Stimulated activated CD4-positive, alpha-beta T cell treated with anti-CD3 and anti-CD28 coated beads, Interleukin-15, amount 100 ng/mL, for 48 hours (primary cell): ENCODE results near the gene KRTAP9-7.
"Not testable (repeated sequence)": the region's sequence is repeated elsewhere in the genome, so short reads cannot be mapped to it uniquely, and the experiment has no call there.

Experiments
- DNase-seq, 2 donors: peaks; one replicate each; pipeline ENCODE4 v3.0.0-alpha.2; 2020; ENCODE audit warnings: low read depth in 2 of 2

KRTAP9-7 gene

DNA sequence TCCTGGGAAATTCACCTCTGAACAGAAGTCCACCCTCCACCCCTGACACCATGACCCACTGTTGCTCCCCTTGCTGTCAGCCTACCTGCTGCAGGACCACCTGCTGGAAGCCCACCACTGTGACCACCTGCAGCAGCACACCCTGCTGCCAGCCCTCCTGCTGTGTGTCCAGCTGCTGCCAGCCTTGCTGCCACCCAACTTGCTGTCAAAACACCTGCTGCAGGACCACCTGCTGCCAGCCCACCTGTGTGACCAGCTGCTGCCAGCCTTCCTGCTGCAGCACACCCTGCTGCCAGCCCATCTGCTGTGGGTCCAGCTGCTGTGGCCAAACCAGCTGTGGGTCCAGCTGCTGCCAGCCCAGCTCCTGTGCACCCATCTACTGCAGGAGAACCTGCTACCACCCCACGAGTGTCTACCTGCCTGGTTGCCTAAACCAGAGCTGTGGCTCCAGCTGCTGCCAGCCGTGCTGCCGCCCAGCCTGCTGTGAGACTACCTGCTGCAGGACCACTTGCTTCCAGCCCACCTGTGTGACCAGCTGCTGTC lies at the start of gene KRTAP9-7:
Gene KRTAP9-7, plus strand, starts transcription at position 51 of the 543 bp plus-strand sequence. Its CDS starts 0 bp downstream, at position 51.
- not testable (repeated sequence) for DNase-seq

GRCh38 chr17:41226051-41226450 lies 49.4 kb upstream of the KRTAP9-7 start:
- DNase-seq, result no peak

DNA sequence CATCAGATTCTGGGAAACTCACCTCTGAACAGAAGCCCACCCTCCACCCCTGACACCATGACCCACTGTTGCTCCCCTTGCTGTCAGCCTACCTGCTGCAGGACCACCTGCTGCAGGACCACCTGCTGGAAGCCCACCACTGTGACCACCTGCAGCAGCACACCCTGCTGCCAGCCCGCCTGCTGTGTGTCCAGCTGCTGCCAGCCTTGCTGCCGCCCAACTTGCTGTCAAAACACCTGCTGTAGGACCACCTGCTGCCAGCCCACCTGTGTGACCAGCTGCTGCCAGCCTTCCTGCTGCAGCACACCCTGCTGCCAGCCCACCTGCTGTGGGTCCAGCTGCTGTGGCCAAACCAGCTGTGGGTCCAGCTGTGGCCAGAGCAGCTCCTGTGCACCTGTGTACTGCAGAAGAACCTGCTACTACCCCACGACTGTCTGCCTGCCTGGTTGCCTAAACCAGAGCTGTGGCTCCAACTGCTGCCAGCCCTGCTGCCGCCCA lies 48.9 kb upstream of the KRTAP9-7 start, which contains the start of gene KRTAP9-2:
Gene KRTAP9-2, plus strand, starts transcription at position 51 of the 498 bp plus-strand sequence. Its CDS starts 7 bp downstream, at position 58.
- DNase-seq, result not testable (repeated sequence)

GRCh38 chr17:41230094-41230493 lies 45.4 kb upstream of the KRTAP9-7 start:
- DNase-seq, result no peak

DNA sequence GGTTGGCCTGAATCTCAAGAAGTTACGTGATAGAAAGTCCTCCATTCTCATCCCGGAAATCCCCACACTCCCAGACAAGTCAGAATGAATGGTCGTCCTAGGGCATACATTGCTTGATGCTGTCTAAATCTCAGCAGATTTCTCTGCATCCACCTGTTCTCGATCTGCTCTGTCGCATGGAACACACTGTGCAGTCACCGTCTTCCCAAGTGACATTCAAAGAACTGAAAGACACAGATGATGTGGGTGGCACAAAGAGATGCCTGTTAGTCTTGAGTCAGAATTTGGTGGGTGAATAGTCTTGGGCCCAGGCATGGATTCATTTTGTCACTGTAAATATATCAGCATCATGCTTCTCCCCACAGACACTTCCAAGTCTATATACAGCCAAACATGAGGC lies 43.8 kb upstream of the KRTAP9-7 start:
- DNase-seq, result no peak

DNA sequence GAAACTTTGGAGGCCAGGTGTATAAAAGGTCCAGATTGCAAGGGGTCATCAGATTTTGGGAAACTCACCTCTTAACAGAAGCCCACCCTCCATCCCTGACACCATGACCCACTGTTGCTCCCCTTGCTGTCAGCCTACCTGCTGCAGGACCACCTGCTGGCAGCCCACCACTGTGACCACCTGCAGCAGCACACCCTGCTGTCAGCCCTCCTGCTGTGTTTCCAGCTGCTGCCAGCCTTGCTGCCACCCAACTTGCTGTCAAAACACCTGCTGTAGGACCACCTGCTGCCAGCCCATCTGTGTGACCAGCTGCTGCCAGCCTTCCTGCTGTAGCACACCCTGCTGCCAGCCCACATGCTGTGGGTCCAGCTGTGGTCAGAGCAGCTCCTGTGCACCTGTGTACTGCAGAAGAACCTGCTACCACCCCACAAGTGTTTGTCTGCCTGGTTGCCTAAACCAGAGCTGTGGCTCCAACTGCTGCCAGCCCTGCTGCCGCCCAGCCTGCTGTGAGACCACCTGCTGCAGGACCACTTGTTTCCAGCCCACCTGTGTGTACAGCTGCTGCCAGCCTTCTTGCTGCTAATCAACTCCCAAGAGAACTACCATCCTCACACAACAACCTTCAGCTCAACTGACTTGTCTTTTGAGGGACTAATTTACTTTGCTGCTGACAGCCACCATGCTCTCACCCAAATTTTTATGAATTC lies 42.9 kb upstream of the KRTAP9-7 start, which contains the start of gene KRTAP9-3:
Gene KRTAP9-3, plus strand, starts transcription at position 51 of the 707 bp plus-strand sequence. Its CDS starts 53 bp downstream, at position 104.
- not testable (repeated sequence) for DNase-seq

GRCh38 chr17:41237116-41237515 lies 38.4 kb upstream of the KRTAP9-7 start:
- not testable (repeated sequence) for DNase-seq

DNA sequence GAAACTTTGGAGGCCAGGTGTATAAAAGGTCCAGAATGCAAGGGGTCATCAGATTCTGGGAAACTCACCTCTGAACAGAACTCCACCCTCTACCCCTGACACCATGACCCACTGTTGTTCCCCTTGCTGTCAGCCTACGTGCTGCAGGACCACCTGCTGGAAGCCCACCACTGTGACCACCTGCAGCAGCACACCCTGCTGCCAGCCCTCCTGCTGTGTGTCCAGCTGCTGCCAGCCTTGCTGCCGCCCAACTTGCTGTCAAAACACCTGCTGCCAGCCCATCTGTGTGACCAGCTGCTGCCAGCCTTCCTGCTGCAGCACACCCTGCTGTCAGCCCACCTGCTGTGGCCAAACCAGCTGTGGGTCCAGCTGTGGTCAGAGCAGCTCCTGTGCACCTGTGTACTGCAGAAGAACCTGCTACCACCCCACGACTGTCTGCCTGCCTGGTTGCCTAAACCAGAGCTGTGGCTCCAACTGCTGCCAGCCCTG lies 37.5 kb upstream of the KRTAP9-7 start, which contains the start of gene KRTAP9-8:
Gene KRTAP9-8, plus strand, starts transcription at position 51 of the 489 bp plus-strand sequence. Its CDS starts 53 bp downstream, at position 104.
- DNase-seq, result not testable (repeated sequence)

DNA sequence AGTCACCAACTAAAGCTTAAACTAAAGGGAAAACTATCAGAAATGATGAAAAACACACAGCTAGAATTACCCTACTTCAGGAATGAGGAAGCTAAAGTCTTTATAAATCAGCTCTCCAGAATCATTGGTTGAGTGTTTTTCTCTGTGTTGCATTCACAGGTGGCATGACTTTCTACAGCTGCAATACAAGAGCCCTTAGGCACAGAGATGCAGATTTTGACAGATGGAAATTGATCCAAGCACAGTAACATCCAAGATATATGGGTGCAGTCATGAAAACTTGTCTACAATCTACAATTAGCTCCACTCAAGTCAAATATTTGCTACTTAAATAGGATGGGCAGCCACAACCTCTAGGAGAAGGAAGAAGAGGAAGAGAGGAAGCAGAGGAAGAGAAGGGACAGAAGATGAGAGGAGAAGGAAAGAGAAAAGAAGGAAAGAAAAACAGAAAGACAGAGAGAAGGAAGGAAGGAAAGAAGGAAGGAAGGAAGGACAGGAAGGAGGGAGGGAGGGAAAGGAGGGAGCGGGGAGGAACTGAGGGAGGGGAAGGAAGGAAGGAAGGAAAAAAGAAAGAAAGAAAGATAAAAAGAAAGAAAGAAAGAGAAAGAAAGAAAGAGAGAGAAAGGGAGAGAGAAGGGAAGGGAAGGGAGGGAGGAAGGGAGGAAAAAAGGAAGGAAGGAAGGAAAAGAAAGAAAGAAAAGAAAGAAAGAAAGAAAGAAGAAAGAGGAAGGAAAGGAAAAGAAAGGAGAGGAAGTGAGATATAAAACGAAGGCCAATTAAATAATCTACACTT lies 28.3 kb upstream of the KRTAP9-7 start:
- DNase-seq, result not testable (repeated sequence)

DNA sequence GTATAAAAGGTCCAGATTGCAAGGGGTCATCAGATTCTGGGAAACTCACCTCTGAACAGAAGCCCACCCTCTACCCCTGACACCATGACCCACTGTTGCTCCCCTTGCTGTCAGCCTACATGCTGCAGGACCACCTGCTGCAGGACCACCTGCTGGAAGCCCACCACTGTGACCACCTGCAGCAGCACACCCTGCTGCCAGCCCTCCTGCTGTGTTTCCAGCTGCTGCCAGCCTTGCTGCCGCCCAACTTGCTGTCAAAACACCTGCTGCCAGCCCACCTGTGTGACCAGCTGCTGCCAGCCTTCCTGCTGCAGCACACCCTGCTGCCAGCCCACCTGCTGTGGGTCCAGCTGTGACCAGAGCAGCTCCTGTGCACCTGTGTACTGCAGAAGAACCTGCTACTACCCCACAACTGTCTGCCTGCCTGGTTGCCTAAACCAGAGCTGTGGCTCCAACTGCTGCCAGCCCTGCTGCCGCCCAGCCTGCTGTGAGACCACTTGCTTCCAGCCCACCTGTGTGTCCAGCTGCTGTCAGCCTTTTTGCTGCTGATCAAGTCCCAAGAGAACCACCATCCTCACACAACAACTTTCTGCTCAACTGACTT lies 25.8 kb upstream of the KRTAP9-7 start, which contains the start of gene KRTAP9-4:
Gene KRTAP9-4, plus strand, starts transcription at position 51 of the 604 bp plus-strand sequence. Its CDS starts 34 bp downstream, at position 85.
- DNase-seq, result not testable (repeated sequence)

DNA sequence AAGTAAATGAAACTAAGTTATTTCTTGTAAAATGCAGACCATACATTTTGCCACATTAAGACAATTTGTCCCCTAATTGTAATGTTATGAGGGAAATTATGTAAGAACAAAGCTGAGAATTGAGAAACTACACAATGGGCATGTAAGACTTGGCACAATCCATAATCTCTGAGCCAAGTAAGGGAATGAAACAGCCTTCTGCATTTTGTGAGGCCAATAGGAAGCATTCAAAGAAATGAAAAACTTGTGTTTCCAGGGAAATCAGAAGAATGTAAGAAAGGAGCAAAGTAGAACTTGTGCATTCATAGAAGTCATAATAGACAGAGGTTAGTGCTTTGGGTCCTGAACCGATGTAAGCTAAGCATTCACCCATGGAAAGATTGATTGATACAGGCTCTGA lies 24.2 kb upstream of the KRTAP9-7 start:
- no peak for DNase-seq

- DNase-seq, result no peak
Measured at GRCh38 chr17:41254861-41255260, 20.6 kb upstream of the KRTAP9-7 start.

GRCh38 chr17:41255381-41256290 lies 19.9 kb upstream of the KRTAP9-7 start, which contains the start of gene KRTAP9-9:
KRTAP9-9 (plus strand) TSS chr17:41255384.
- DNase-seq, result not testable (repeated sequence)

DNA sequence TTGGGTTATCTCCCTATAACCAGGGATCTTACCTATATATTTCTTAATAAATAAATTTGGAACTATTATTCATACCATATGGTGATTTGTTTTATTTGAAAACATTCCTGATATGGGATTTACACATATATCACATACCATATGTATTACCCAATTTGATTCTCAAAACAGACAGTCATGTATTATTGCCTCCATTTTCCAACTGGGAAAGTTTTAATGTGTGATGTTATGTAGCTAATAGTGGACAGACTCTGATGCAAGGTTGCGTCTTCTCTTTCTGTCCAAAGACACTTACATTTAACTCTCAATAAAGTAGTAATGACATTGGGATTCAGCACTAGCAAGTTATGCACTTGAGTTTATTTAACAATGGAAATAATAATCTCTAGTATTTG lies 19.2 kb upstream of the KRTAP9-7 start:
- DNase-seq, result no peak

- DNase-seq, result no peak
Measured at GRCh38 chr17:41258406-41258805, 17.1 kb upstream of the KRTAP9-7 start.

DNA sequence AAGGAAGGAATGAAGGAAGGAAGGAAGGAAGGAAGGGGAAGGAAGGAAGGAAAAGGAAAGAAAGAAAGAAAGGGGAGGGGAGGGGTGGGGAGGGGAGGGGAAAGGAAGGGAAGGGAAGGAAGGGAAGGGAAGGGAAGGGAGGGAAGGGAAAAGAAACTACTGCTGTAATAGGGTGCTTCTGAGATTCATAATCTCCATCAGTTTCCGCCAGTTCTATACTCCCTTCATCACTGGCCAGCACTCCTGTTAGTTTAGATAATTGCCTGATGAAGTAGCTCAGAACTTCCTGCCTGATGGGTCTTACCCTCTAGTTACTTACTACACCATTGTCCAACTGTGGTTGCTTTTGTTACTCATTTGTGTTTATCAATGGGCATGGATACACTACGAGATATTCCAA lies 12.3 kb upstream of the KRTAP9-7 start:
- DNase-seq, result no peak

DNA sequence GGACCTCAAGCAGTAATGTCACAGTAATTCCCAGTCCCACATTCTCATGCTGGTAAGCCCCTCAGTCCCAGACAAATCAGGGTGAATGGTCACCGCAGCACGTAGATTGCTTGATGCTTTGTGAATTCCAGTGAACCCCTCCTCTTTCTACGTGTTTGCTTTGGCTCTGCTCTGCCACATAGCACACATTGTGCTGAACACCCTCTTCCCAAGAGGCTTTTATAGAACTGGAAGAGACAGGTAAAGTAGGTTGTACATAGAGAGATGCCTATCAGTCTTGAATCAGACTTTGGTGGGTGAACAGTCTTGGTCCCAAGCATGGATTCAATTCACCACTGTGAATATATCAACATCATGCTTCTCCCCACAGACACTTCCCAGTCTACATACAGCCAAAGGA lies 10.9 kb upstream of the KRTAP9-7 start:
- no peak for DNase-seq

DNA sequence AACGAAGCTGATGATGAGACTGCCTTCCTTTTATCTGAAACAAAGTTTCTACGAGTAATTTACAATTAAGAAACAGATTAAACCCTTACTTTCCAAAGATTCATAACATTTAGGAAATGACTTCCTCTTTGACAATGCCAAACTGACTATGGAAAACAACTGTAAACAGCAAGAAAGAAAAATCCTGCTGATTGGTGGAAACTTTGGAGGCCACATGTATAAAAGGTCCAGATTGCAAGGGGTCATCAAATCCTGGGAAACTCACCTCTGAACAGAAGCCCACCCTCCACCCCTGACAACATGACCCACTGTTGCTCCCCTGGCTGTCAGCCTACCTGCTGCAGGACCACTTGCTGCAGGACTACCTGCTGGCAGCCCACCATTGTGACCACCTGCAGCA lies 10.4 kb upstream of the KRTAP9-7 start, which contains the start of gene KRTAP9-6:
Gene KRTAP9-6, plus strand, starts transcription at position 301 of the 400 bp plus-strand sequence. Its CDS starts 0 bp downstream, at position 301.
- no peak for DNase-seq

- DNase-seq, result no peak
Measured at GRCh38 chr17:41267711-41268110, 7.8 kb upstream of the KRTAP9-7 start.

GRCh38 chr17:41271323-41271722 lies 4.2 kb upstream of the KRTAP9-7 start:
- DNase-seq, result not testable (repeated sequence)
